GM12872 (cell line): Measurements from ENCODE around the gene SLC25A47.

ENCODE experiments used
- CTCF ChIP-seq: IDR thresholded peaks from 3 replicates; pipeline ENCODE4 v1.5.1; 2011; ENCODE audit warnings: low read depth, mild to moderate bottlenecking, low read length, moderate library complexity; ENCODE audit not compliant: insufficient read depth

SLC25A47 gene

GRCh38 chr14:100346306-100347091, 23.4 kb downstream of the SLC25A47 start:
- TF ChIP-seq CTCF: no peak

- TF ChIP-seq CTCF: no peak
Observed at GRCh38 chr14:100348253-100348729, 25.2 kb downstream of the SLC25A47 start.

- no peak for TF ChIP-seq CTCF
Observed at GRCh38 chr14:100348784-100349685, 25.9 kb downstream of the SLC25A47 start.

- TF ChIP-seq CTCF: no peak
Observed at GRCh38 chr14:100350276-100350926, 27.3 kb downstream of the SLC25A47 start.

- TF ChIP-seq CTCF: no peak
Observed at GRCh38 chr14:100350986-100351385, 27.8 kb downstream of the SLC25A47 start.

GRCh38 chr14:100358396-100358795, 35.3 kb downstream of the SLC25A47 start:
- no peak for TF ChIP-seq CTCF

GRCh38 chr14:100359111-100359510, 36.0 kb downstream of the SLC25A47 start:
- TF ChIP-seq CTCF: no peak
